ENCODE measurements around the gene GLIS1. TPM values are rescaled to one million over a fixed set of nuclear protein-coding genes. Genes with fewer than 3 reads are reported as not detected.

Gene GLIS1
- total and polyA plus RNA-seq, 4 donors, result 0.50 to 3.8 (median 1.4) TPM

DNA sequence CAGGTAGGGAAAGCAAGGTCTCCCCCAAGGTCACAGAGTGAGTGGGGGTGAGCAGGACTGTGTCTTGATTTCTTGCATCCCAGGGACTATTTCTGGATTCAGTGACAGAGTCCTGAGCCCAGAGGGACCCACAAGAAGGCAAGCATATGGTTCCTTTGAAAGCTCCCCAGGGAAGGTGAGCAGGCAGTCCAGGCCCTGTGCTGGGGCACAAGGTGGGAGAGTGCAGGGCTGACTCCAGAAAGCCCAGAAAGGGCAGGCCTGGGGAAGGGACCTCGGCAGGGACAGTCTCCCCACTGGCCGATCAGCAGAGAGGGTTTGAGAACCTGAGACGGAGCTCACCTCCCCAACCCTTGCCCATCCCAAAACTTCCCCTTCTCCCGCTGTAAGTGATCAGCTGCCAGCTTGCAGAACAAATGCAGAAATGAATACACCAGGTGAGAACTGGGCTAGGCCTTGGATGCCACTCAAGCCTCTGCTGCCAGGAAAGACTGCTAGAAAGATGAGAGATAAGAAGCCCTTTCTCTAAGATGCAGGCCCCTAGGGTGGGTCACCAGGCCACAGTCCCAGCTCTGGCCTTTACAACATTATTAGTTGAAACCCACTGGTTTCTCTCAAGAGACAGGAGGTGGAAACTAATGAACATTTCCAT, 121.0 kb downstream of the GLIS1 start:
- no peak overlapping the region for H3K4me3 ChIP-seq (ENCODE audit: low read depth, low read length)
- DNase-seq (ENCODE audit: low read depth in 4 of 6, low spot score in 6 of 6), result no peak
- H3K4me1 ChIP-seq (ENCODE audit: control insufficient read depth, insufficient read depth, low read length), result peaks cover 23% of the 10 kb centered on the region
- no peak overlapping the region for H3K27ac ChIP-seq (ENCODE audit: low read depth, low read length)
- no peaks in the 10 kb centered on the region for H3K27me3 ChIP-seq (ENCODE audit: control insufficient read depth, insufficient read depth, low read length)
- no peaks in the 10 kb centered on the region for H3K36me3 ChIP-seq (ENCODE audit: control insufficient read depth, insufficient read depth, low read length)
- H3K9me3 ChIP-seq (ENCODE audit: control insufficient read depth, insufficient read depth, low read length), result no peaks in the 10 kb centered on the region
- 92% methylated on average over 3 of the region's 4 CpGs for WGBS (ENCODE audit: insufficient coverage)

- H3K27me3 ChIP-seq (ENCODE audit: control insufficient read depth, insufficient read depth, low read length), result no peaks in the 10 kb centered on the region
- H3K4me3 ChIP-seq (ENCODE audit: low read depth, low read length), result no peak overlapping the region
- no peak for DNase-seq (ENCODE audit: low read depth in 4 of 6, low spot score in 6 of 6)
- H3K27ac ChIP-seq (ENCODE audit: low read depth, low read length), result no peak overlapping the region
- H3K9me3 ChIP-seq (ENCODE audit: control insufficient read depth, insufficient read depth, low read length), result no peaks in the 10 kb centered on the region
- H3K4me1 ChIP-seq (ENCODE audit: control insufficient read depth, insufficient read depth, low read length), result peaks cover 23% of the 10 kb centered on the region
- 100% methylated on average over 1 of the region's 7 CpGs for WGBS (ENCODE audit: insufficient coverage)
- no peaks in the 10 kb centered on the region for H3K36me3 ChIP-seq (ENCODE audit: control insufficient read depth, insufficient read depth, low read length)
Measured at GRCh38 chr1:53617382-53617781, 121.6 kb downstream of the GLIS1 start.

DNA sequence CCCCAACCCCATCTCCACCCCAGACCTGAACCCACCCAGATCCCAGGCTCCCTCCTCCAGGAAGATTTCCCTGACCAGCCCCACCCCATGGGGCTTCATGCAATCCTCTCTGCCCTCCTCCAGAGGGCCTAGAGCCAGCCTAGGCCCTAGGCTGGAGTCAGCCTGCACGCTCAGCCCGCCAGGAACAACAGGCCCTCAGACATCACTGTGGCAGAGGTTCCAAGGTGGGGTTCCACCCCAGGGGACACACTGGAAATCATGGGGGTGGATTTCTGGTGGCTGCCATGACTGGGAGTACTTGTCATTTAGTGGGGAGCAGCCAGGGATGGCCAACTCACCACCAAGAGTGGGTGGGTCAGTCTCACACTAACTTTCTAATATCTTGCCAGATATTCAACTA, 122.0 kb downstream of the GLIS1 start:
- 94% methylated on average over 2 of the region's 2 CpGs for WGBS (ENCODE audit: insufficient coverage)
- peaks cover 23% of the 10 kb centered on the region for H3K4me1 ChIP-seq (ENCODE audit: control insufficient read depth, insufficient read depth, low read length)

DNA sequence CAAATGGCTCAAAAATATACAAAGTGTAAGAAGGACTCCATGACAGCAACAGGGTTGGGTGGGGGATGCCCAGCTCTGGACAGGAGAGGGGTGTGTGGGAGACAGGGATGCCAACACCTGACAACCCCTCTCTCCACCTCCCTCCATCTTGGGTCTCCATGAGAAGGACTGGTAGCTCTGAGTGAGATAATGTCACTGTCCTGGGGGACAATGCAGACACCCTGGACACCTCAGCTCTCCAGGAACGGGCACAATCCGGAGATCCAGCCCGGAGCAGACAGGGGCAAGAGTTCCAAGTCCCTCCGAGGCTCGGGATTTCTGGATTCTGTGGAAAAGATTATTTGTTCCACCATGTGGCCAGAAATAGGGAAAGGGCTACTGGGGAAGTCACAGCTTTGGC, 122.5 kb downstream of the GLIS1 start:
- Histone ChIP-seq H3K4me3 (ENCODE audit: low read depth, low read length) (no peak overlapping the region), H3K27ac (ENCODE audit: low read depth, low read length) (no peak overlapping the region), H3K4me1 (ENCODE audit: control insufficient read depth, insufficient read depth, low read length) (peaks cover 23% of the 10 kb centered on the region), H3K9me3 (ENCODE audit: control insufficient read depth, insufficient read depth, low read length) (no peaks in the 10 kb centered on the region), H3K36me3 (ENCODE audit: control insufficient read depth, insufficient read depth, low read length) (no peaks in the 10 kb centered on the region), H3K27me3 (ENCODE audit: control insufficient read depth, insufficient read depth, low read length) (no peaks in the 10 kb centered on the region)
- DNase-seq (ENCODE audit: low read depth in 4 of 6, low spot score in 6 of 6), result no peak
- WGBS (ENCODE audit: insufficient coverage), result 100% methylated on average over 1 of the region's 5 CpGs

More for the DNA sequence above, 122.0 kb downstream of the GLIS1 start:
- H3K4me3 ChIP-seq (ENCODE audit: low read depth, low read length), result no peak overlapping the region
- no peaks in the 10 kb centered on the region for H3K36me3 ChIP-seq (ENCODE audit: control insufficient read depth, insufficient read depth, low read length)
- no peak overlapping the region for H3K27ac ChIP-seq (ENCODE audit: low read depth, low read length)
- H3K9me3 ChIP-seq (ENCODE audit: control insufficient read depth, insufficient read depth, low read length), result no peaks in the 10 kb centered on the region
- no peaks in the 10 kb centered on the region for H3K27me3 ChIP-seq (ENCODE audit: control insufficient read depth, insufficient read depth, low read length)
- no peak for DNase-seq (ENCODE audit: low read depth in 4 of 6, low spot score in 6 of 6)

DNA sequence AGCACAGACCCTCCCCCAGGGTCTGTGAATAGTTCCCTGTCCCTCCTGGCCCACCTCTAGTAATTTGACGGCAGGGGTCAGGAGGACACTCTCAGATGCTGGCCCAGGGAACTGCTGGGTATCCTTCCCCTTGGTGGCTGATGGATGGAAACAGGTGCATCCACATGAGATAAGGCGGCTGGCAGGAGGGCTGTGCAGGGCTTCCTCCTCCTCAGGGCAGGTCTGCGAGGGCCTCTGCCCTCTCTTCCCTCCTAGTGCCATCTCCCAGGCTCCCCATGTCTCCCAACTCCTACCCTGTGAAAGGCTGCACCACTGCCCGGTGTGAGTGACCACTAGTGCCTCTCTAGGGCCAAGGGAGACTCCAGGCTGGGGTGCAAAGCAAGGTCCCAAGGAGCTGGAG, 123.9 kb downstream of the GLIS1 start:
- Histone ChIP-seq H3K4me1 (ENCODE audit: control insufficient read depth, insufficient read depth, low read length) (peaks cover 10% of the 10 kb centered on the region), H3K27ac (ENCODE audit: low read depth, low read length) (no peak overlapping the region), H3K9me3 (ENCODE audit: control insufficient read depth, insufficient read depth, low read length) (no peaks in the 10 kb centered on the region), H3K36me3 (ENCODE audit: control insufficient read depth, insufficient read depth, low read length) (no peaks in the 10 kb centered on the region), H3K4me3 (ENCODE audit: low read depth, low read length) (no peak overlapping the region), H3K27me3 (ENCODE audit: control insufficient read depth, insufficient read depth, low read length) (no peaks in the 10 kb centered on the region)
- DNase-seq (ENCODE audit: low read depth in 4 of 6, low spot score in 6 of 6), result no peak
- 100% methylated on average over 1 of the region's 4 CpGs for WGBS (ENCODE audit: insufficient coverage)

DNA sequence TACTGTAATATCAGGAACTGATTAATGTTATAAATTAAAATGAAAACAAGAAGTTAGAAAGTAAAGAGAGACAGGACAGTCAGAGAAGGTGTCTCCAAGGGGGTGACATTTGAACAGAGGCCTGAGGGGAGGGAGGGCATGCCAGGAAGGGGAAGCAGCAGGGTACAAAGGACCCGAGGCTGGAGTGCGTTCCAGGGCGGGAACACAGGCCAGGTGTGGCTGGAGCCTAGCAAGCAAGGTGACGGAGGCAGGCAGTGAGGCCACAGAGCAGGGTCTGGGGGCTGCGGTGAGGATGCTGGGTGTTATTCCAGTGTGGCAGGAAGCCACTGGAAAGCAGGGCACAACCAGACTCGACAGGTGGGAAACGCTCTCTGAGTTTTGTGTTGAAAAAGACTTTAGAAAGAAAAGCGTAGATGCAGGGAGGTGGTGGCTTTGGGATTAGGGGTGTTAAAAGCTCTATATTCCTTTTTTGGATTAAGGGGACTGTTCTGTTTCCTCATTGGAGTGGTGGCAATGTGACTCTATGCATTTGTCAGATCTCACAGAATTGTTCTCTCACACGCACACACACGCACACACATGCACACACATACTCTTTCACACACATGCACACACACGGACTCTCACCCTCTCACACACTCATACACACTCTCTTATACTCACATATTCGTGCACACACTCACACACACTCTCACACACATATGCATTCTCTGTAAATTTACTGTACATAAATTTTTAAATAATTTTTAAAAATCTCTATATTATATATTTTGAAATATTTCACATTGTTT, 124.5 kb downstream of the GLIS1 start:
- Histone ChIP-seq H3K27ac (ENCODE audit: low read depth, low read length) (no peak overlapping the region), H3K27me3 (ENCODE audit: control insufficient read depth, insufficient read depth, low read length) (no peaks in the 10 kb centered on the region), H3K4me1 (ENCODE audit: control insufficient read depth, insufficient read depth, low read length) (peaks cover 4% of the 10 kb centered on the region), H3K4me3 (ENCODE audit: low read depth, low read length) (no peak overlapping the region), H3K9me3 (ENCODE audit: control insufficient read depth, insufficient read depth, low read length) (no peaks in the 10 kb centered on the region), H3K36me3 (ENCODE audit: control insufficient read depth, insufficient read depth, low read length) (no peaks in the 10 kb centered on the region)
- DNase-seq (ENCODE audit: low read depth in 4 of 6, low spot score in 6 of 6), result no peak
- WGBS (ENCODE audit: insufficient coverage), result 74% methylated on average over 11 of the region's 12 CpGs

DNA sequence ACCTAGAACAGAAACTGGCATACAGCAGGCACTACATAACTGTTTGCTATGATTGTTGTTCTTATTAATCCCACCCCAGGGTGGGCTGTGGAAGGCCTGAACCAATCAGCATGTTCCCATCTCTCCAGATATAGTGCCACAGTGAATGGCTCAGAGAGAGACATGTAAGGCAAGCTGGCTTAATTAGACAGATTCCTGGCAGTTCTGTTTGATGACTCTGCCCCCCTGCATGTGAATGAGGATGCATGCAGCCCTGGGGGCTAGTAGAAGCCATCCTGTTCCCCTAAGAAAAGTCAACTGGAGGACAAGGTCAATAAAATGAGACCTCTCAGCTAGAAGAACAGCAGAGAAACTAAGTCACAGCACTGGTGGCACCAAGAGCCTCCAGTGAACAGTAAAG, 130.3 kb downstream of the GLIS1 start:
- no peak for DNase-seq (ENCODE audit: low read depth in 4 of 6, low spot score in 6 of 6)
- Histone ChIP-seq H3K36me3 (ENCODE audit: control insufficient read depth, insufficient read depth, low read length) (peaks cover 3% of the 10 kb centered on the region), H3K4me3 (ENCODE audit: low read depth, low read length) (no peak overlapping the region), H3K9me3 (ENCODE audit: control insufficient read depth, insufficient read depth, low read length) (no peaks in the 10 kb centered on the region), H3K4me1 (ENCODE audit: control insufficient read depth, insufficient read depth, low read length) (peaks cover 17% of the 10 kb centered on the region), H3K27me3 (ENCODE audit: control insufficient read depth, insufficient read depth, low read length) (no peaks in the 10 kb centered on the region), H3K27ac (ENCODE audit: low read depth, low read length) (no peak overlapping the region)

GRCh38 chr1:53608071-53608470, 130.9 kb downstream of the GLIS1 start:
- no peak overlapping the region for H3K27ac ChIP-seq (ENCODE audit: low read depth, low read length)
- WGBS (ENCODE audit: insufficient coverage), result 100% methylated on average over 1 of the region's 2 CpGs
- H3K4me3 ChIP-seq (ENCODE audit: low read depth, low read length), result no peak overlapping the region
- peaks cover 3% of the 10 kb centered on the region for H3K36me3 ChIP-seq (ENCODE audit: control insufficient read depth, insufficient read depth, low read length)
- H3K27me3 ChIP-seq (ENCODE audit: control insufficient read depth, insufficient read depth, low read length), result no peaks in the 10 kb centered on the region
- peaks cover 17% of the 10 kb centered on the region for H3K4me1 ChIP-seq (ENCODE audit: control insufficient read depth, insufficient read depth, low read length)
- DNase-seq (ENCODE audit: low read depth in 4 of 6, low spot score in 6 of 6), result no peak
- no peaks in the 10 kb centered on the region for H3K9me3 ChIP-seq (ENCODE audit: control insufficient read depth, insufficient read depth, low read length)

GRCh38 chr1:53606651-53607051, 132.3 kb downstream of the GLIS1 start:
- peaks cover 3% of the 10 kb centered on the region for H3K36me3 ChIP-seq (ENCODE audit: control insufficient read depth, insufficient read depth, low read length)
- WGBS (ENCODE audit: insufficient coverage), result 54% methylated on average over 16 of the region's 19 CpGs
- no peak for DNase-seq (ENCODE audit: low read depth in 4 of 6, low spot score in 6 of 6)
- peaks cover 26% of the 10 kb centered on the region for H3K4me1 ChIP-seq (ENCODE audit: control insufficient read depth, insufficient read depth, low read length)
- H3K9me3 ChIP-seq (ENCODE audit: control insufficient read depth, insufficient read depth, low read length), result no peaks in the 10 kb centered on the region
- H3K27ac ChIP-seq (ENCODE audit: low read depth, low read length), result no peak overlapping the region
- H3K27me3 ChIP-seq (ENCODE audit: control insufficient read depth, insufficient read depth, low read length), result no peaks in the 10 kb centered on the region
- H3K4me3 ChIP-seq (ENCODE audit: low read depth, low read length), result no peak overlapping the region

GRCh38 chr1:53606197-53606596, 132.8 kb downstream of the GLIS1 start:
- Histone ChIP-seq H3K27ac (ENCODE audit: low read depth, low read length) (no peak overlapping the region), H3K4me3 (ENCODE audit: low read depth, low read length) (no peak overlapping the region), H3K36me3 (ENCODE audit: control insufficient read depth, insufficient read depth, low read length) (peaks cover 3% of the 10 kb centered on the region), H3K9me3 (ENCODE audit: control insufficient read depth, insufficient read depth, low read length) (no peaks in the 10 kb centered on the region), H3K27me3 (ENCODE audit: control insufficient read depth, insufficient read depth, low read length) (no peaks in the 10 kb centered on the region), H3K4me1 (ENCODE audit: control insufficient read depth, insufficient read depth, low read length) (peaks cover 26% of the 10 kb centered on the region)
- 79% methylated on average over 5 of the region's 8 CpGs for WGBS (ENCODE audit: insufficient coverage)
- no peak for DNase-seq (ENCODE audit: low read depth in 4 of 6, low spot score in 6 of 6)
